Erythroblast (primary cell): ENCODE measurements around the gene TATDN3.

Source experiments
- GATA1 ChIP-seq: IDR thresholded peaks from 2 replicates; pipeline ENCODE4 v1.6.1; 2011; ENCODE audit warnings: low read depth, mild to moderate bottlenecking, control low read depth, low read length, moderate library complexity
- POLR2A ChIP-seq: IDR thresholded peaks from 2 replicates; pipeline ENCODE4 v1.6.1; 2011; ENCODE audit warnings: mild to moderate bottlenecking, low read length

DNA sequence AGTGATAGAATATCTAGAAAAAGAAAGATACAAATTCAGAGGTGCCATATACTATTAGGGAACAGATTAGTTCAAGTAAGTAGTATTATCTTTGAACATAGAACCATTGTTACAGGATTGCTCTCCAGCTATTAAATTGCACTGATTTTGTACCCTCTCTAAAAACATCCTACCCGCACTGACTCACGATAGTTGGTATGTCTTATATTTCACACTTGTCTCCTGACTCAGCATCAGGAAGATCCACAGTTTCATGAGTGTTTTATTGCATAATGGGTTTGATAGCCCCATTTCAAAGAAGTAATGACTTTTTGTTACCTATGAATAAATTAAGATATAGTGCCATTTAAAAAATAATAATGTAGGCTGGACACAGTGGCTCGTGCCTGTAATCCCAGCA, 6.0 kb downstream of the TATDN3 start:
- TF ChIP-seq POLR2A: no peak
- no peak for TF ChIP-seq GATA1
